ENCODE data around the gene HTD2.

- no peak for TF ChIP-seq CTCF (conservative IDR thresholded peaks at IDR 0.05)
- no peak for TF ChIP-seq EZH2 (IDR thresholded peaks at IDR 0.05; ENCODE audit: low read depth)
These were observed 46.3 kb downstream of the HTD2 start for GRCh38 chr3:58352626-58353025.

Data from PC-9 (cell line).